Activated CD4-positive, alpha-beta T cell treated with anti-CD3 and anti-CD28 coated beads, Interleukin-2, amount 10 ng/mL, durations not matched to agents 7 days and 5 days (primary cell): Measurements from ENCODE around the gene SLX9. TPM values are rescaled to one million over a fixed set of nuclear protein-coding genes. Genes with fewer than 3 reads are reported as not detected.

Source experiments
- CTCF ChIA-PET: fragments of 350-600 bp; sonication (Branson Sonifier 250); formaldehyde crosslinking; loops from one replicate; lab custom pipeline; 2021; ENCODE audit warnings: antibody characterized with exemption; lab: Charles Lee
- POLR2A ChIA-PET: fragments of 350-600 bp; sonication (Branson Sonifier 250); formaldehyde crosslinking; loops from one replicate; lab custom pipeline; 2021; ENCODE audit warnings: antibody characterized with exemption; lab: Charles Lee
- DNase-seq: peaks from one replicate; pipeline ENCODE4 v3.0.0-alpha.2; 2020
- H3K27ac Mint-ChIP-seq: one replicate; pipeline ENCODE4 v1.8.0; 2021; ENCODE audit warnings: mild to moderate bottlenecking, moderate library complexity, mixed read lengths
- H3K27me3 Mint-ChIP-seq: one replicate; pipeline ENCODE4 v1.8.0; 2021; ENCODE audit warnings: mixed read lengths
- H3K36me3 Mint-ChIP-seq: one replicate; pipeline ENCODE4 v1.8.0; 2021; ENCODE audit warnings: low read depth, mixed read lengths
- H3K4me1 Mint-ChIP-seq: one replicate; pipeline ENCODE4 v1.8.0; 2021; ENCODE audit warnings: mixed read lengths
- H3K4me3 Mint-ChIP-seq: one replicate; pipeline ENCODE4 v1.8.0; 2021; ENCODE audit warnings: mild to moderate bottlenecking, moderate library complexity, mixed read lengths
- H3K9me3 Mint-ChIP-seq: one replicate; pipeline ENCODE4 v1.8.0; 2021; ENCODE audit warnings: mixed read lengths
- total RNA-seq, 2 experiments: library from RNA; stranded (reverse); gene quantifications; one replicate each; pipeline ENCODE4 v1.2.3, GENCODE V29; 2021

SLX9 gene
- total RNA-seq, 2 experiments from 2014 or later = 32.7 to 39.8 TPM

DNA sequence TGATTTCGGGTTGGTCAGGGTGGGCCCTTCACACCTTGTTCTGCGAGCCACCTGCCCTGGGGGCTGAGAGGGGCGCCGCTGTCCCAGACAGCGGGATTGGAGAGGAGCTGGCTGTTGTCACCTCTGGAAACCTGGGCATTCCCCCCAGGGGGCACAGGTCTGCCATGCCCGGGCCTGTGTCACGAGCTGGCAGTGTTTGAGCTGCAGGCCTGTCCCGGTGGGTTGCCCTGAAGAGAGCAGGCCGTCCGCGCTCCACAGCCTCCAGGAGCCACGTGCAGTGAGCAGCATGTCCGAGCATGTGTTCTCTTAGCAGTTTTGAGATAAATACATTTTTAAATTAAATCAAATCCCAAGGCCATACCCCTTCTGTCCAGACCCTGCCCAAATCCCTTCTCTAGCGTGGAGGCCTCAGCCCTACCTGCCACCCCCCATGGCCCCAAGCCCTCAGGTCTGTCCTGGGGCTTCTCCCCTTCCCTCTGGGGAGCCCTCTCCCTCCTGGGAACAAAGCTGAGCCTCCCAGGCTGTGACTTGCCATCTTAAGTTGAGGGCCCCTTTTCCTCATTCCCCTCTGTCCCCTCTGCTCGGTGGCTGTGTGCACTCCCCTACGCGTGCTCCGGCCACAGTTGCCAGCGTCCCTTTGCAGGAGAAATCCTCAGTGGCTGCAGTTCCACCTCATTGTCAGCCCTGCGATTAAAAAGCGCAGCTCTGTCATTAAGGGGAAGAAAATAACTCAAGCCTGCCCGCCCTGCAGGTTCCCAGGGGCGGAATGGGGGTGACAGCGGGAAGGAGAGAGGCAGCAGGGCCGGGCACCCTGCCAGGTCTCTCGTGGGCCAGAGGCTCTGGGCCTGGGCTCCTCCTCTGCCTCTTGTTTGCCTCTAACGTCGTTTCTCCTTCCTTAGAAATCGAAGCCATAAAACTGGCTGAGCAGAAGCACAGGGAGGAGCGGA is 26.6 kb downstream of the SLX9 start:
- Mint-ChIP-seq H3K4me3 (no peak overlapping the region), H3K27ac (peak overlapping the region; percentile 57), H3K4me1 (peaks cover 50% of the 10 kb centered on the region), H3K27me3 (no peaks in the 10 kb centered on the region), H3K36me3 (peaks cover 27% of the 10 kb centered on the region), H3K9me3 (peaks cover 2% of the 10 kb centered on the region)
- ChIA-PET POLR2A (no interaction called here), CTCF (interaction anchor here (1.0 to 2.1 kb wide), 3 partner anchors 13 to 171 kb away, joined by 3 to 5 read pairs (median 4); no protein-coding TSS in a partner anchor)
- DNase-seq = no peak

DNA sequence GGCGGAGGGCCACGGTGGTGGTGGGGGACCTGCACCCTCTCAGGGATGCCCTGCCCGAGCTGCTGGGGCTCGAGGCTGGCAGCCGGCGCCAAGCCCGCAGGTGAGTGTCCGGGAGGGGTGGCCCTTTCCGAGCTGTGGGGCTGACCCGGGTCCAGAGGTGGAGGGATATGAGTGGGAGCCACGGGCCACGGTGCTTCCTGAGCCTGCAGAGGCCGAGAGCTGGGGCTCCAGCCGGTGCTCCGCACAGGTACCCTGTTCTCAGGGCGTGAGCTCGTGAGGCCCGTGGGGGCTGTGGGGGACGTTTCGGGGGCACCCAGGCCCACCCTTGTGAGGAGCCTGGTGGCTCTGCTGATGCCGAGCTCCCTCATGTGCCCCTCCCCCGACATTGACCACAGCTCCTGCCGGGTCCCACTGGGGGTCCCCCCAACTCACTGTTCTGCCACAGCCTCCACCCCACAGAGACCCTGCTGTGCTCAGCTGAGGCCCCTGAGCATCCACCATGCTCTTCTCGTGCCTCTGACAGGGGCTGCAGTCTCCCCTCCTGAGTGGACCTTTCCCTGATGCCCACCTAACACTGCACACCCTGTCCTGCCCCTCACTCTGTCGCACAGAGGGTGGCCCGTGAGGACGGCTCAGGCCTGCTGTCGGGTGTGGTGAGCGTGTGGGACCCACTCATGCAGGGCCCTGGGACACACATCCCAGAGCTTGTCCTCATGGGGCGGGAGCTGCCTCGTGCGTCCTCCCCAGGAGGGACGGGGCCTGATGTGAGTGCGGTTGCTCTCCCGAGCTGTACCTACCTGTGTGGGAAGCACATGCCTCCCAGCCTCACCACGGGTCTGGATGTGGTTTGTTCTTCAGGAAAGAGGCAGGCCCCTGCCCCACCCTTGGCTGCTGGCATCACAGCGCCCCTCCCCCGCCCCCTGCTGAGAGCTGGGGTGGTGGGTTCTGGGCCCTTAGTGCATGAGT is 27.5 kb downstream of the SLX9 start:
- Mint-ChIP-seq H3K4me3 (no peak overlapping the region), H3K36me3 (peaks cover 21% of the 10 kb centered on the region), H3K27ac (no peak overlapping the region), H3K9me3 (peaks cover 2% of the 10 kb centered on the region), H3K27me3 (no peaks in the 10 kb centered on the region), H3K4me1 (peaks cover 50% of the 10 kb centered on the region)
- ChIA-PET POLR2A (no interaction called here), CTCF (interaction anchor here (1.0 to 2.1 kb wide), 3 partner anchors 12 to 170 kb away, joined by 3 to 5 read pairs (median 4); no protein-coding TSS in a partner anchor)
- no peak for DNase-seq

DNA sequence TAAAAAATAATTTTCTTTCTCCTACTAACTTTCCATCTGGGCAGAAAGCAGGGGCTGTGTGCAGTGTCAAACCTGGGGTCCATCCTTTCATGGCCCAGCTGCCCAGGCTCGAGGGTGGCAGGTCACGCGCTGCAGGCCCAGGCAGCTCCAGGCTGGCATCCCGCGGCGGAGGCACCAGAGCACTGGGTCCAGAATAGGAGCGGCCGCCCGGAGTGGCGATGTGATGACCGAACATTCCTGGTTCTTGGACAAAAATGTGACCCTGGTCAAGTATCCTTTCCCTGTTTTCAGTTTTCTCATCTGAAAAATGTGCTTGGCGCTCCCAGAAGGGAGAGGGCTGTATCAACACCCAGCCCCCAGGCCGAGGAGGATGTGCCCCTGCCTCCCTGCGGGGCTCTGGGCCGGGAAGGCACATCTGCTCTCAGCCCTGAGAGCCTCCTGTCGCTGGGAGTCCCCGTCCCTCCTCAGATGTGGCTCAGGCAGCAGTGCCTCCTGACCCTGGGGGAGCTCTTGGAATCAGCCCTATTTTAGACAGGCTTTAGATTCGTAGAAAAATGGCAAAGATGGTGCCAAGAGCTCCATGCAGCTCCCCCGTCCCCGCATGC is 29.3 kb downstream of the SLX9 start:
- DNase-seq = no peak
- Mint-ChIP-seq H3K4me3 (no peak overlapping the region), H3K9me3 (peaks cover 2% of the 10 kb centered on the region), H3K27me3 (no peaks in the 10 kb centered on the region), H3K27ac (peak overlapping the region; percentile 14), H3K36me3 (peaks cover 15% of the 10 kb centered on the region), H3K4me1 (peaks cover 43% of the 10 kb centered on the region)
- ChIA-PET POLR2A (no interaction called here), CTCF (no interaction called here)

DNA sequence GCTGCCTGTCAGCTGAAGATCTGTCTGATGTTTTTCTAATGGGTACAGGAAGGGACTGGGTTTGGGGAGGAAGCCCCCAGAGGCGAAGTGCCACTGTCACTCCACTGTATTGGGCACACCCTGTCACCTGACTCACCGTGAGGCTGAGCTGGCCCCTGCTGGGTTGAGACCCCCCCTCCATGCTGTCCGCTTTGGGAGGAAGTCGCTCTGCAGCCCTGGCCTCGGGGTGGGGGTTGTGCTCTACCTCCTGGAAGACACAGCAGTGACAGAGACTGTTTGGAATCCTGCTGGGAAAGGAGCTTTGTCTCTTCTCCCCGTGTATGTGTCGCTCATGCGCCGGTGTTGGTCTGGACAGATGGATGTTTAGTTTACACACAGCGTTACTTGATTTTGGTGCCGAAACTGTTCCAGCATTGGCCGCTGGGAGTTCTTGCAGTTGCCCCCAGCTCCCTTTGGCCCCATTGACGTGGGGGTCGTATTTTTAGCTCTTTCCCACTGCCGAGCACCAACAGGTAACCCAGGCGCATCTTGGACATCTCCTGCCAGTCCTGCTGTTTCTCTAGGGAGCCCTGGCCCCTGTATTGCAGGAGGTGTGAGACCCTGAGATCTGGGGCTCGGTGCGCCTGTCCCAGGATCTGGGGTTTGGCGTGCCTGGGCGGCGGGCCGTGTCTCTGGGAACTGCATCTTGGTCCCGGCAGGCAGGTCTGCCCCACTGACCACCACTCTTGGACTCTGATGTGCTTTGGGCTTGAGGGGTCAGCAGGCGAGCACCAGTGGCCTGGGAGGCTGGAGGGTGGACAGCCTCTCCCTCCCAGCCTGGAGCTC is 30.3 kb downstream of the SLX9 start:
- ChIA-PET CTCF (no interaction called here), POLR2A (no interaction called here)
- H3K9me3 Mint-ChIP-seq = peaks cover 2% of the 10 kb centered on the region
- no peak for DNase-seq
- H3K4me1 Mint-ChIP-seq = peaks cover 34% of the 10 kb centered on the region
- H3K36me3 Mint-ChIP-seq = peaks cover 9% of the 10 kb centered on the region
- H3K27me3 Mint-ChIP-seq = no peaks in the 10 kb centered on the region
- H3K27ac Mint-ChIP-seq = no peak overlapping the region
- H3K4me3 Mint-ChIP-seq = no peak overlapping the region

DNA sequence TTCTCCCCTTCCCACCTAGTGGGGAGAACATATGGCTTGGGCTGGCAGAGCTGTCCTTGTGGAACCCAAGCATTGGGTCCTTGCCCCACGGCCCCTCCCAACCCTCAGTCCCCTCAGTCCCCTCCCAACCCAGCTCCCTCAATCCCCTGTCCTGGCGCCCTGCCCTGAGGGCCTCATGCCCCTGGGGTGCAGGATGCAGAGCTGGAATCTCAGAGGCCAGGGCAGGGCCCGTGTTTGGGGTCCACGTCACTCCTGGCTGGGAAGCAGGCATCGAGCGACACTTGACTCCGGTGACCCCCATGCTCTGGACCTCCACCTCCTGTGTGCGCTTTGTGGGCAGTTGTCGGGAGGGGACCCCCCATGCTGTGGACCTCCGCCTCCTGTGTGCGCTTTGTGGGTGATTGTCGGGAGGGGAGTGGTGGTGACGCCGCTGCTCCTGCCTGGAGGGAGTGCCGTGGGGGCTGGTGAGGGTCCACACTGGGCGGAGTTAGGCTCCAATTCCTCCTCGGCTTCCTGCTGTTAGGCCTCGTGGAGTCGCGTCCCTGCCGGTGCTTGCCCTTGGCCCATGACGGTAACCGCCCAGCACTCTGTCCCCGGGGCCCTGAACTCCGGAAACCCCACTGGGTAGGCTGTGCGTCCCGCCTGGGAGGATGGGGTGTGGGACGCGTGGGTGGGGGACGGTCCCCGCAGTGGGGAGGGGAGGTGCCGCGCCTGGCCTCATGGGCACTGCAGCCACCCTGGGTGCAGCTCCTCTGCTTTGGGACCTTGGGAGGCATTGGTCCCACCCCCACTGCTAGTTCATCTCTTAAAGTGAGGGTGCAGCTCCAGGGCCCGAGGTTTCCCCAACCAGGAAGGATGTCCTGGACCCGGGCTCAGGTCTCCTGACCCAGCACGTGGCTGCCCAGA is 31.2 kb downstream of the SLX9 start:
- POLR2A ChIA-PET = no interaction called here

DNA sequence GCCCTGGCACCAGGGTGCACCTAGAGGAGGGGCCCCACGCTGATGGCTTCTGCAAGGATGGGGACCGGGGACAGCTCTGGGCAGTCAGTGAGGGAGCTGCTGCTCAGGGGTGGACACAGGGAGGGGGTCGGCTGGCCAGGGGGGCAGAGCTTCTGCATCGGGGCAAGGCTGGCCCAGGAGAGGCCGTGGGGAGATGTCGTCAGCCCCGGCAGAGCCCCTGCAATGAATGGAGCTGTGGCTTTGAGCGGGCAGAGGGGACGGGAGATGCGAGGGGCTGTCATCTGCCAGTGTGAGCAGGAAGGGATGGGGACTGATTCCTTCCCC is 31.8 kb downstream of the SLX9 start:
- no peak for DNase-seq
- H3K4me1 Mint-ChIP-seq = peaks cover 21% of the 10 kb centered on the region
- CTCF ChIA-PET = no interaction called here
- H3K4me3 Mint-ChIP-seq = no peak overlapping the region
- peaks cover 4% of the 10 kb centered on the region for H3K36me3 Mint-ChIP-seq
- H3K27ac Mint-ChIP-seq = no peak overlapping the region
- no peaks in the 10 kb centered on the region for H3K27me3 Mint-ChIP-seq
- H3K9me3 Mint-ChIP-seq = no peaks in the 10 kb centered on the region
- POLR2A ChIA-PET = no interaction called here

More for the DNA sequence above, 31.2 kb downstream of the SLX9 start:
- no peak overlapping the region for H3K27ac Mint-ChIP-seq
- H3K4me3 Mint-ChIP-seq = no peak overlapping the region
- no peaks in the 10 kb centered on the region for H3K9me3 Mint-ChIP-seq
- CTCF ChIA-PET = no interaction called here
- H3K27me3 Mint-ChIP-seq = no peaks in the 10 kb centered on the region
- peaks cover 6% of the 10 kb centered on the region for H3K36me3 Mint-ChIP-seq
- DNase-seq = no peak
- H3K4me1 Mint-ChIP-seq = peaks cover 25% of the 10 kb centered on the region

DNA sequence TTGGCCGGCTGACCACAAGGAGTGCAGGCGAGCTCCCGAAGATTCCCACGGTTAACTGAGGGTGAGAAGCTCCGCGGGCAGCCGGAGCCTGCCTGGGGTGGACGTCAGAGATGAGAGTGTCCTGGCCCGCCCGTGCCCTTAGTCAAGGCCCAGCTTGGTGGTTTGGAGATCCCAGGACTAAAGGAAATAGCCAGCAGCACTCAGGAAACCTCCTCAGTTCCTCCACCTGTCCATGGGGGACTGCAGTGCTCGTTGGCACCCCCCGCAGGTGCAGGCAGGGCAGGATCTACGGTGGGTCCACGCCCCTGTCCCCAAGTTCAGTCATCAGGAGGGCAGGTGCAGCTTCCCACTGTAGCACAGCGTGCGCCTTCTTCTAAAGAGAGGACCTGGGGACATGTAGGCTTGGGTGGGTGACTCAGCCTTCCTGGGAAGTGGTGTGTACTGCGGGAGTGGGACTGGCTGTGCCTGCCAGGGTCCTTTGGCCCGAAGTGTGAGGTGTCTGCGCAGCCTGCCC is 32.5 kb downstream of the SLX9 start:
- no peak for DNase-seq
- CTCF ChIA-PET = no interaction called here
- Mint-ChIP-seq H3K9me3 (no peaks in the 10 kb centered on the region), H3K27ac (no peak overlapping the region), H3K4me3 (no peak overlapping the region), H3K4me1 (peaks cover 19% of the 10 kb centered on the region), H3K27me3 (no peaks in the 10 kb centered on the region), H3K36me3 (peaks cover 4% of the 10 kb centered on the region)
- POLR2A ChIA-PET = no interaction called here

DNA sequence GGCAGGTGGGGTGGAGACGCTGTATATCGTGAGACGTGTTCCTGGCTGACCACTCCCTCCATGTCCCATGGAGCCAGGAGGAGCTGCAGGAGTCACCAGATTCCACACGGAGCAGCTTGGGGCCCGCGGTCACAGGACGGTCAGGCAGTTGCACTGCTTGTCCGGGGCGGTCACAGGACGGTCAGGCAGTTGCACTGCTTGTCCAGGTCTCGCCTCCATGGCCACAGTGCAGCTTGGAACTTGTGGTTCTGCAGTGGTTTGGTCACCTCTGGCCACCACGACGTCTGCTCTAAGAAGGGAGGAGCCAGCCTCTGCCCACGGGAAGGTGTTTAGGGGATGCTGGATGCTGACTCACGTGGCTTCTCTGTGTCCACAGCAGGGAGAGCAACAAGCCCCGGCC is 33.0 kb downstream of the SLX9 start:
- H3K4me1 Mint-ChIP-seq = peaks cover 15% of the 10 kb centered on the region
- ChIA-PET CTCF (interaction anchor here (0.5 kb wide), 1 partner anchor 713 kb away, joined by 4 read pairs; no protein-coding TSS in a partner anchor), POLR2A (no interaction called here)
- no peak for DNase-seq
- peaks cover 4% of the 10 kb centered on the region for H3K36me3 Mint-ChIP-seq
- H3K9me3 Mint-ChIP-seq = no peaks in the 10 kb centered on the region
- H3K27ac Mint-ChIP-seq = no peak overlapping the region
- no peak overlapping the region for H3K4me3 Mint-ChIP-seq
- no peaks in the 10 kb centered on the region for H3K27me3 Mint-ChIP-seq

DNA sequence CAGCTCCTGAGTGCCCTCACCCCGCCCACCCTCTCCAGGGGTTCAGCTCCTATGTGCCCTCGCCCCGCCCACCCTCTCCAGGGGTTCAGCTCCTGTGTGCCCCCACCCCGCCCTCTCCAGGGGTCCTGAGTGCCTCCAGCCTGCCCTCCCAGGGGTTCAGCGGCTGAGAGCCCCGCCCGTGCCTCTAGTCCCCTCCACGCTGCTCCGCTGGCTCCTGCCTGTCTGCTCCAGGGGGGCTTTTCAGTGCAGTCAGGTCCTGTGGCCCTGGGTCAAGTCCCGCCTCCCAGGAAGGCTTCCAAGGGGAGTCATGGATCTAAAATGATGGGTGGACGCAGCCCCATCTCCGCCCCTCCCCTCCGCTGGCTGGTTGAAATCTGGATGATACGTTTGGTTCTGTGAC is 33.8 kb downstream of the SLX9 start:
- ChIA-PET CTCF (no interaction called here), POLR2A (no interaction called here)
- H3K9me3 Mint-ChIP-seq = no peaks in the 10 kb centered on the region
- H3K4me1 Mint-ChIP-seq = peaks cover 12% of the 10 kb centered on the region
- DNase-seq = no peak
- no peak overlapping the region for H3K27ac Mint-ChIP-seq
- H3K36me3 Mint-ChIP-seq = peaks cover 4% of the 10 kb centered on the region
- H3K4me3 Mint-ChIP-seq = no peak overlapping the region
- no peaks in the 10 kb centered on the region for H3K27me3 Mint-ChIP-seq

DNA sequence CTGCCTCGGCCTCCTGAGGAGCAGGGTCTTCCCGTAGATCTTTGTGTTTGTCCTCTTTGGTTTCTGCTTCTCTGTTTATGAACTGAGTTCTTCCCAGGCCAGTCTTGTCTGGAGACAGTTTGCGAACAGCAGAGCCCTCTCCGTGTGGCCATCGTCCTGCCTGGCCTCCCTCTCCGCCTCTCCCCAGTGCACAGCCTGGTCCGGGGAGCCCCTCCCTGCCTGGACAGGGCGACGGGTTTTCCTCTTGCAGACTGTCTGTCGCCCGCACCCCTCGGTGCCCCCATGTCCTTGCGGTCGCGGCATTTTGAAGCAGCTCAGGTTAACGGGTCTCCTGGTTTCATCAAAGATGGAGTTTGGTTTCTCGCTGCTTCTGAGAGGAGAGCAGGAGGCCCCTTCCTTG is 34.8 kb downstream of the SLX9 start:
- Mint-ChIP-seq H3K27ac (no peak overlapping the region), H3K9me3 (no peaks in the 10 kb centered on the region), H3K4me3 (no peak overlapping the region), H3K27me3 (no peaks in the 10 kb centered on the region), H3K36me3 (no peaks in the 10 kb centered on the region), H3K4me1 (peaks cover 7% of the 10 kb centered on the region)
- POLR2A ChIA-PET = no interaction called here
- no peak for DNase-seq
- CTCF ChIA-PET = no interaction called here
